OCI-LY7 (cell line): ENCODE results near the gene VAC14. TPM values are rescaled to one million over a fixed set of nuclear protein-coding genes. Genes with fewer than 3 reads are reported as not detected.

Source experiments
- BruUV-seq: library from RNA; stranded (reverse); fragments of 400-500 nt; replicated peaks from 2 replicates; lab custom pipeline; 2021; lab: Mats Ljungman, UMichigan
- CTCF ChIA-PET: fragments of 300-600 bp; sonication (Branson Sonifier 250); formaldehyde crosslinking; loops from one replicate; lab custom pipeline; 2022; ENCODE audit warnings: antibody characterized with exemption; ENCODE audit not compliant: unreplicated experiment; lab: Charles Lee
- POLR2A ChIA-PET: fragments of 300-600 bp; sonication (Branson Sonifier 250); formaldehyde crosslinking; loops from one replicate; lab custom pipeline; 2022; ENCODE audit warnings: antibody characterized with exemption; lab: Charles Lee
- DNase-seq: peaks from one replicate; pipeline ENCODE4 v3.0.0-alpha.2; 2015; ENCODE audit warnings: low spot score
- H2AFZ ChIP-seq: fragments of 200-600 bp; sonication (generic), shearing (Covaris generic); 2 replicates; pipeline ENCODE4 v1.6.1; 2014; ENCODE audit warnings: mild to moderate bottlenecking, antibody characterized with exemption, low read length, moderate library complexity
- H3K27ac ChIP-seq: fragments of 200-600 bp; sonication (generic); 2 replicates; pipeline ENCODE4 v1.5.1; 2014; ENCODE audit warnings: mixed run types, low read depth, mild to moderate bottlenecking, moderate library complexity, low read length, inconsistent platforms; ENCODE audit not compliant: poor library complexity, severe bottlenecking
- H3K36me3 ChIP-seq: fragments of 200-600 bp; sonication (generic); 2 replicates; pipeline ENCODE4 v1.6.1; 2014; ENCODE audit warnings: mild to moderate bottlenecking, antibody characterized with exemption, low read length, moderate library complexity, mixed read lengths; ENCODE audit not compliant: insufficient read depth
- H3K4me1 ChIP-seq: fragments of 200-600 bp; sonication (generic); 2 replicates; pipeline ENCODE4 v1.5.1; 2014; ENCODE audit warnings: mild to moderate bottlenecking, low read length; ENCODE audit not compliant: insufficient read depth, poor library complexity, severe bottlenecking
- H3K4me2 ChIP-seq: fragments of 200-600 bp; sonication (generic); 2 replicates; pipeline ENCODE4 v1.6.1; 2014; ENCODE audit warnings: mild to moderate bottlenecking, low read length
- H3K4me3 ChIP-seq: fragments of 200-600 bp; sonication (generic); 2 replicates; pipeline ENCODE4 v1.5.1; 2014; ENCODE audit warnings: mild to moderate bottlenecking, low read depth, low read length; ENCODE audit not compliant: poor library complexity, severe bottlenecking
- H3K79me2 ChIP-seq: fragments of 200-600 bp; sonication (generic); 2 replicates; pipeline ENCODE4 v1.6.1; 2016; ENCODE audit warnings: low read depth, mild to moderate bottlenecking, low read length, moderate library complexity, mixed read lengths; ENCODE audit not compliant: insufficient read depth
- H3K9me2 ChIP-seq: fragments of 200-600 bp; sonication (generic); 2 replicates; pipeline ENCODE4 v1.6.1; 2016; ENCODE audit warnings: mild to moderate bottlenecking, low read length, mixed read lengths; ENCODE audit not compliant: insufficient read depth
- H3K9me3 ChIP-seq: fragments of 200-600 bp; sonication (generic); 2 replicates; pipeline ENCODE4 v1.6.1; 2014; ENCODE audit warnings: mild to moderate bottlenecking, mixed run types, low read length, mixed read lengths
- H4K20me1 ChIP-seq: fragments of 200-600 bp; sonication (generic); 2 replicates; pipeline ENCODE4 v1.6.1; 2014; ENCODE audit warnings: mild to moderate bottlenecking, antibody characterized with exemption, low read length, moderate library complexity, mixed read lengths; ENCODE audit not compliant: insufficient read depth
- CTCF ChIP-seq: fragments of 200-600 bp; sonication (generic); conservative IDR thresholded peaks from 2 replicates; pipeline ENCODE4 v1.5.1; 2014; ENCODE audit warnings: mild to moderate bottlenecking, antibody characterized with exemption, low read length, moderate library complexity, mixed read lengths
- EZH2phosphoT487 ChIP-seq: fragments of 200-600 bp; sonication (generic); IDR thresholded peaks from 2 replicates; pipeline ENCODE4 v1.6.1; 2018; ENCODE audit warnings: low read depth, borderline replicate concordance, mild to moderate bottlenecking, mixed run types, antibody characterized with exemption, low read length, moderate library complexity, mixed read lengths
- intact Hi-C: fragments of 100-400 bp; cut with micrococcal nuclease; formaldehyde crosslinking; loops from one replicate; pipeline ENCODE4 v1.10.0; 2022; ENCODE audit not compliant: unreplicated experiment
- total RNA-seq, 2 experiments: library from RNA; depleted of rRNA in 1 of 2; stranded (reverse); fragments of >200 nt in 1 of 2; shearing (Covaris generic) in 1 of 2; gene quantifications; 2 replicates each; pipeline ENCODE4 v1.2.3, GENCODE V29; 2014 to 2022

VAC14 gene
- total RNA-seq, 2 experiments from 2014 or later, result 37.6 to 43.1 TPM

- peaks cover 72% of the 10 kb centered on the region for H3K36me3 ChIP-seq
- no peak for DNase-seq
- H3K27ac ChIP-seq, result no peak overlapping the region
- no peaks in the 10 kb centered on the region; the same call in 1 of the 2 replicates for H4K20me1 ChIP-seq
- no peak for TF ChIP-seq EZH2phosphoT487
- no peak for TF ChIP-seq CTCF
- ChIA-PET POLR2A (interaction anchor here (0.7 to 1.6 kb wide), 2 partner anchors 15 to 25 kb away, joined by 3 to 4 read pairs; no protein-coding TSS in a partner anchor), CTCF (interaction anchor here (0.9 kb wide), 1 partner anchor 13 kb away, joined by 4 read pairs; no protein-coding TSS in a partner anchor)
- H3K4me3 ChIP-seq, result no peak overlapping the region
- no peak overlapping the region for H2AFZ ChIP-seq
- BruUV-seq, result no TSS peak
- no peaks in the 10 kb centered on the region for H3K4me1 ChIP-seq
- H3K79me2 ChIP-seq, result no peaks in the 10 kb centered on the region
- H3K4me2 ChIP-seq, result no peak overlapping the region
- intact Hi-C loops, result no loop called here
- H3K9me2 ChIP-seq, result no peaks in the 10 kb centered on the region
- H3K9me3 ChIP-seq, result peaks cover 5% of the 10 kb centered on the region; the same call in 1 of the 2 replicates
Measured at GRCh38 chr16:70784692-70785555, 16.0 kb downstream of the VAC14 start.

- no peaks in the 10 kb centered on the region for H3K4me1 ChIP-seq
- H4K20me1 ChIP-seq, result no peaks in the 10 kb centered on the region
- no TSS peak for BruUV-seq
- peaks cover 98% of the 10 kb centered on the region for H3K36me3 ChIP-seq
- H2AFZ ChIP-seq, result no peak overlapping the region
- peaks cover 5% of the 10 kb centered on the region; the same call in 1 of the 2 replicates for H3K9me3 ChIP-seq
- ChIA-PET POLR2A (no interaction called here), CTCF (no interaction called here)
- intact Hi-C loops, result no loop called here
- no peak overlapping the region for H3K4me2 ChIP-seq
- no peak for DNase-seq
- no peaks in the 10 kb centered on the region for H3K9me2 ChIP-seq
- no peaks in the 10 kb centered on the region for H3K79me2 ChIP-seq
- no peak overlapping the region for H3K4me3 ChIP-seq
- no peak overlapping the region for H3K27ac ChIP-seq
- TF ChIP-seq EZH2phosphoT487 (no peak), CTCF (no peak)
Measured at GRCh38 chr16:70782237-70782636, 18.7 kb downstream of the VAC14 start.

GRCh38 chr16:70781800-70782199, 19.2 kb downstream of the VAC14 start:
- H3K4me2 ChIP-seq, result no peak overlapping the region
- no peak overlapping the region for H3K4me3 ChIP-seq
- H4K20me1 ChIP-seq, result no peaks in the 10 kb centered on the region
- POLR2A ChIA-PET, result no interaction called here
- H3K79me2 ChIP-seq, result no peaks in the 10 kb centered on the region
- CTCF ChIA-PET, result no interaction called here
- intact Hi-C loops, result no loop called here
- peaks cover 98% of the 10 kb centered on the region for H3K36me3 ChIP-seq
- H3K9me2 ChIP-seq, result no peaks in the 10 kb centered on the region
- H3K27ac ChIP-seq, result no peak overlapping the region
- H3K9me3 ChIP-seq, result peaks cover 5% of the 10 kb centered on the region; the same call in 1 of the 2 replicates
- no peaks in the 10 kb centered on the region for H3K4me1 ChIP-seq
- no TSS peak for BruUV-seq
- DNase-seq, result no peak
- TF ChIP-seq EZH2phosphoT487 (no peak), CTCF (no peak)
- H2AFZ ChIP-seq, result no peak overlapping the region
